HG03558 (cell line): ENCODE measurements around the gene CPA4.

Experiments used
- ATAC-seq: cut with Tn5 transposase; IDR thresholded peaks from one replicate; pipeline ENCODE4 v1.9.1; 2021; ENCODE audit warnings: moderate number of reproducible peaks; ENCODE audit not compliant: unreplicated experiment; ENCODE audit errors: extremely low read depth

The CPA4 gene

GRCh38 chr7:130274296-130274695, 18.7 kb upstream of the CPA4 start:
- no peak for ATAC-seq

- no peak for ATAC-seq
These were observed 17.9 kb upstream of the CPA4 start for GRCh38 chr7:130274983-130275591.

GRCh38 chr7:130275826-130276297, 17.1 kb upstream of the CPA4 start:
- ATAC-seq: no peak

GRCh38 chr7:130276796-130277762, 15.9 kb upstream of the CPA4 start:
- no peak for ATAC-seq

GRCh38 chr7:130277763-130278643, 15.0 kb upstream of the CPA4 start:
- no peak for ATAC-seq

GRCh38 chr7:130278860-130279259, 14.1 kb upstream of the CPA4 start:
- no peak for ATAC-seq

- ATAC-seq: no peak
These were observed 13.7 kb upstream of the CPA4 start for GRCh38 chr7:130279286-130279685.

GRCh38 chr7:130279906-130280305, 13.1 kb upstream of the CPA4 start:
- no peak for ATAC-seq

GRCh38 chr7:130281260-130281659, 11.7 kb upstream of the CPA4 start:
- ATAC-seq: no peak

GRCh38 chr7:130286881-130287280, 6.1 kb upstream of the CPA4 start:
- no peak for ATAC-seq

GRCh38 chr7:130288168-130288567, 4.8 kb upstream of the CPA4 start:
- ATAC-seq: no peak

- no peak for ATAC-seq
These were observed 4.1 kb upstream of the CPA4 start for GRCh38 chr7:130288829-130289228.

GRCh38 chr7:130289478-130289877, 3.5 kb upstream of the CPA4 start:
- ATAC-seq: no peak

GRCh38 chr7:130290745-130291144, 2.2 kb upstream of the CPA4 start:
- no peak for ATAC-seq

GRCh38 chr7:130293521-130293920, 560 bp downstream of the CPA4 start:
- no peak for ATAC-seq

GRCh38 chr7:130294314-130294713, 1.4 kb downstream of the CPA4 start:
- ATAC-seq: no peak

- ATAC-seq: no peak
These were observed 3.4 kb downstream of the CPA4 start for GRCh38 chr7:130296221-130296951.

GRCh38 chr7:130297628-130298543, 4.9 kb downstream of the CPA4 start:
- ATAC-seq: no peak
